ENCODE data around the gene COL7A1. TPM values are rescaled to one million over a fixed set of nuclear protein-coding genes. Genes with fewer than 3 reads are reported as not detected.

Gene COL7A1
- total RNA-seq, 1 experiment from 2014 or later: 8.1 TPM

DNA sequence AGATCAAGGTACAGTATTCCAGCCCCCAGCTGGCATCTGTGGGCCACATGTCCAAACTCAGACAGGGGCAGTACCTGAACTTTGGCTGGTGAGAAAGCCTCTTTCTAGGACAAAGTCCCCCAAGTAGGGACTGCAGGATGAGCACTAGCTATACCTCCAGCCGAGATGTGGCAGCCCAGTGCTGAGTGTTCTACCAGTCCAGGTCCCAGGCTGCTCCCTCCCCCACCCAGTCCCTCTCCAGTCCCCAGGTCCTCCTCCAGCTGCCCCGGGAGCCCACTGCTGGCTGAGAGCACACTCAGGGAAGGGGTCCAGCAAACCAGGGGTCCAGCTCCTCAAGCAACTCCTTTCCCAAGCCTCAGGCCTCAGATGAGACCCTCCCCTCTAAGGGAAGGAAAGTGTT is 38.6 kb upstream of the COL7A1 start:
- Mint-ChIP-seq H3K4me3 (peak overlapping the region; percentile 84), H3K27me3 (ENCODE audit: low read depth) (no peaks in the 10 kb centered on the region), H3K27ac (no peak overlapping the region), H3K36me3 (peaks cover 28% of the 10 kb centered on the region), H3K9me3 (no peaks in the 10 kb centered on the region), H3K4me1 (peaks cover 32% of the 10 kb centered on the region)
- ATAC-seq (no peak), DNase-seq (ENCODE audit: low spot score) (no peak)
- CTCF ChIA-PET: interaction anchor here (1.1 to 3.6 kb wide), 5 partner anchors 9 to 354 kb away, joined by 3 to 46 read pairs (median 39); no protein-coding TSS in a partner anchor
- POLR2A ChIA-PET: interaction anchor here (1.0 to 2.6 kb wide), 2 partner anchors 9 to 24 kb away, joined by 4 to 11 read pairs; partner anchors contain the start of gene UQCRC1
- TF ChIP-seq ZNF232 (CRISPR knock-in tag; IDR thresholded peaks at IDR 0.05) (no peak), TEAD4 (CRISPR knock-in tag; IDR thresholded peaks at IDR 0.05) (no peak)
- TF ChIP-seq, protein P1, sequence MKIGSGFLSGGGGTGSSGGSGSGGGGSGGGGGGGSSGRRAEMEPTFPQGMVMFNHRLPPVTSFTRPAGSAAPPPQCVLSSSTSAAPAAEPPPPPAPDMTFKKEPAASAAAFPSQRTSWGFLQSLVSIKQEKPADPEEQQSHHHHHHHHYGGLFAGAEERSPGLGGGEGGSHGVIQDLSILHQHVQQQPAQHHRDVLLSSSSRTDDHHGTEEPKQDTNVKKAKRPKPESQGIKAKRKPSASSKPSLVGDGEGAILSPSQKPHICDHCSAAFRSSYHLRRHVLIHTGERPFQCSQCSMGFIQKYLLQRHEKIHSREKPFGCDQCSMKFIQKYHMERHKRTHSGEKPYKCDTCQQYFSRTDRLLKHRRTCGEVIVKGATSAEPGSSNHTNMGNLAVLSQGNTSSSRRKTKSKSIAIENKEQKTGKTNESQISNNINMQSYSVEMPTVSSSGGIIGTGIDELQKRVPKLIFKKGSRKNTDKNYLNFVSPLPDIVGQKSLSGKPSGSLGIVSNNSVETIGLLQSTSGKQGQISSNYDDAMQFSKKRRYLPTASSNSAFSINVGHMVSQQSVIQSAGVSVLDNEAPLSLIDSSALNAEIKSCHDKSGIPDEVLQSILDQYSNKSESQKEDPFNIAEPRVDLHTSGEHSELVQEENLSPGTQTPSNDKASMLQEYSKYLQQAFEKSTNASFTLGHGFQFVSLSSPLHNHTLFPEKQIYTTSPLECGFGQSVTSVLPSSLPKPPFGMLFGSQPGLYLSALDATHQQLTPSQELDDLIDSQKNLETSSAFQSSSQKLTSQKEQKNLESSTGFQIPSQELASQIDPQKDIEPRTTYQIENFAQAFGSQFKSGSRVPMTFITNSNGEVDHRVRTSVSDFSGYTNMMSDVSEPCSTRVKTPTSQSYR (CRISPR knock-in tag; IDR thresholded peaks at IDR 0.05): no peak
- TF ChIP-seq, protein P2, sequence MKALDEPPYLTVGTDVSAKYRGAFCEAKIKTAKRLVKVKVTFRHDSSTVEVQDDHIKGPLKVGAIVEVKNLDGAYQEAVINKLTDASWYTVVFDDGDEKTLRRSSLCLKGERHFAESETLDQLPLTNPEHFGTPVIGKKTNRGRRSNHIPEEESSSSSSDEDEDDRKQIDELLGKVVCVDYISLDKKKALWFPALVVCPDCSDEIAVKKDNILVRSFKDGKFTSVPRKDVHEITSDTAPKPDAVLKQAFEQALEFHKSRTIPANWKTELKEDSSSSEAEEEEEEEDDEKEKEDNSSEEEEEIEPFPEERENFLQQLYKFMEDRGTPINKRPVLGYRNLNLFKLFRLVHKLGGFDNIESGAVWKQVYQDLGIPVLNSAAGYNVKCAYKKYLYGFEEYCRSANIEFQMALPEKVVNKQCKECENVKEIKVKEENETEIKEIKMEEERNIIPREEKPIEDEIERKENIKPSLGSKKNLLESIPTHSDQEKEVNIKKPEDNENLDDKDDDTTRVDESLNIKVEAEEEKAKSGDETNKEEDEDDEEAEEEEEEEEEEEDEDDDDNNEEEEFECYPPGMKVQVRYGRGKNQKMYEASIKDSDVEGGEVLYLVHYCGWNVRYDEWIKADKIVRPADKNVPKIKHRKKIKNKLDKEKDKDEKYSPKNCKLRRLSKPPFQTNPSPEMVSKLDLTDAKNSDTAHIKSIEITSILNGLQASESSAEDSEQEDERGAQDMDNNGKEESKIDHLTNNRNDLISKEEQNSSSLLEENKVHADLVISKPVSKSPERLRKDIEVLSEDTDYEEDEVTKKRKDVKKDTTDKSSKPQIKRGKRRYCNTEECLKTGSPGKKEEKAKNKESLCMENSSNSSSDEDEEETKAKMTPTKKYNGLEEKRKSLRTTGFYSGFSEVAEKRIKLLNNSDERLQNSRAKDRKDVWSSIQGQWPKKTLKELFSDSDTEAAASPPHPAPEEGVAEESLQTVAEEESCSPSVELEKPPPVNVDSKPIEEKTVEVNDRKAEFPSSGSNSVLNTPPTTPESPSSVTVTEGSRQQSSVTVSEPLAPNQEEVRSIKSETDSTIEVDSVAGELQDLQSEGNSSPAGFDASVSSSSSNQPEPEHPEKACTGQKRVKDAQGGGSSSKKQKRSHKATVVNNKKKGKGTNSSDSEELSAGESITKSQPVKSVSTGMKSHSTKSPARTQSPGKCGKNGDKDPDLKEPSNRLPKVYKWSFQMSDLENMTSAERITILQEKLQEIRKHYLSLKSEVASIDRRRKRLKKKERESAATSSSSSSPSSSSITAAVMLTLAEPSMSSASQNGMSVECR (CRISPR knock-in tag; IDR thresholded peaks at IDR 0.05; ENCODE audit: borderline replicate concordance): no peak

DNA sequence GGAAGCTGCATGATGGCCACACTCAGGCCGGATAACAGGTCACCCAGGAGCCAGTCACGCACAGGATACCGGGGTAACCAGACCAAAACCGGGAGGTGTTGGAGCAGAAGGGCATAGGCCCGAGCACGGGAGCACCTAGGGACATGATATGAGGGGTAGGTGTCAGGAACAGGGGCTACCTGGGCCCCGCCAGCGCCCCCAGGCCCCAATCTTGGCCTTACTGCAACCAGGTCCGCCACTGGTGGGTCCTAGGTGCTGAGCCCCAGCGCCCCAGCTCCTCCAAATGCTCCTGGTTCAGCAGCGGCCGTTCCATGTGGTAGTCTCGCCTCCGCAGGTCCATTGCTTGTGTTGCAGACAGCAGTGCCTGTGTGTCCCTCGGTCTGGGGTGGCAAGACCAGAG is 38.1 kb upstream of the COL7A1 start:
- ChIA-PET CTCF (interaction anchor here (1.1 to 3.6 kb wide), 3 partner anchors 23 to 355 kb away, joined by 3 to 39 read pairs (median 4); no protein-coding TSS in a partner anchor), POLR2A (no interaction called here)
- no peaks in the 10 kb centered on the region for H3K27me3 Mint-ChIP-seq (ENCODE audit: low read depth)
- H3K27ac Mint-ChIP-seq: no peak overlapping the region
- H3K4me3 Mint-ChIP-seq: no peak overlapping the region; the same call in none of the 2 replicates
- peaks cover 30% of the 10 kb centered on the region for H3K36me3 Mint-ChIP-seq
- DNase-seq (ENCODE audit: low spot score) (no peak), ATAC-seq (no peak)
- no peaks in the 10 kb centered on the region for H3K9me3 Mint-ChIP-seq
- peaks cover 31% of the 10 kb centered on the region for H3K4me1 Mint-ChIP-seq
- TF ChIP-seq NR3C1 (CRISPR knock-in tag; conservative IDR thresholded peaks at IDR 0.05; ENCODE audit: low read depth) (no peak), USF1 (CRISPR knock-in tag; IDR thresholded peaks at IDR 0.05) (no peak), OVOL2 (CRISPR knock-in tag; IDR thresholded peaks at IDR 0.05; ENCODE audit: borderline replicate concordance) (no peak), SMAD4 (CRISPR knock-in tag; IDR thresholded peaks at IDR 0.05) (no peak), GRHL2 (CRISPR knock-in tag; IDR thresholded peaks at IDR 0.05; ENCODE audit: insufficient replicate concordance, severe bottlenecking) (no peak), ESRRA (CRISPR knock-in tag; IDR thresholded peaks at IDR 0.05; ENCODE audit: borderline replicate concordance) (no peak), JUN (CRISPR knock-in tag; IDR thresholded peaks at IDR 0.05) (no peak)
- TF ChIP-seq, protein P3, sequence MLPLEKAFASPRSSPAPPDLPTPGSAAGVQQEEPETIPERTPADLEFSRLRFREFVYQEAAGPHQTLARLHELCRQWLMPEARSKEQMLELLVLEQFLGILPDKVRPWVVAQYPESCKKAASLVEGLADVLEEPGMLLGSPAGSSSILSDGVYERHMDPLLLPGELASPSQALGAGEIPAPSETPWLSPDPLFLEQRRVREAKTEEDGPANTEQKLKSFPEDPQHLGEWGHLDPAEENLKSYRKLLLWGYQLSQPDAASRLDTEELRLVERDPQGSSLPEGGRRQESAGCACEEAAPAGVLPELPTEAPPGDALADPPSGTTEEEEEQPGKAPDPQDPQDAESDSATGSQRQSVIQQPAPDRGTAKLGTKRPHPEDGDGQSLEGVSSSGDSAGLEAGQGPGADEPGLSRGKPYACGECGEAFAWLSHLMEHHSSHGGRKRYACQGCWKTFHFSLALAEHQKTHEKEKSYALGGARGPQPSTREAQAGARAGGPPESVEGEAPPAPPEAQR (CRISPR knock-in tag; IDR thresholded peaks at IDR 0.05): no peak
- TF ChIP-seq, protein P4, sequence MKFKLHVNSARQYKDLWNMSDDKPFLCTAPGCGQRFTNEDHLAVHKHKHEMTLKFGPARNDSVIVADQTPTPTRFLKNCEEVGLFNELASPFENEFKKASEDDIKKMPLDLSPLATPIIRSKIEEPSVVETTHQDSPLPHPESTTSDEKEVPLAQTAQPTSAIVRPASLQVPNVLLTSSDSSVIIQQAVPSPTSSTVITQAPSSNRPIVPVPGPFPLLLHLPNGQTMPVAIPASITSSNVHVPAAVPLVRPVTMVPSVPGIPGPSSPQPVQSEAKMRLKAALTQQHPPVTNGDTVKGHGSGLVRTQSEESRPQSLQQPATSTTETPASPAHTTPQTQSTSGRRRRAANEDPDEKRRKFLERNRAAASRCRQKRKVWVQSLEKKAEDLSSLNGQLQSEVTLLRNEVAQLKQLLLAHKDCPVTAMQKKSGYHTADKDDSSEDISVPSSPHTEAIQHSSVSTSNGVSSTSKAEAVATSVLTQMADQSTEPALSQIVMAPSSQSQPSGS (CRISPR knock-in tag; IDR thresholded peaks at IDR 0.05; ENCODE audit: borderline replicate concordance, low read depth): no peak
- TF ChIP-seq, protein P5, sequence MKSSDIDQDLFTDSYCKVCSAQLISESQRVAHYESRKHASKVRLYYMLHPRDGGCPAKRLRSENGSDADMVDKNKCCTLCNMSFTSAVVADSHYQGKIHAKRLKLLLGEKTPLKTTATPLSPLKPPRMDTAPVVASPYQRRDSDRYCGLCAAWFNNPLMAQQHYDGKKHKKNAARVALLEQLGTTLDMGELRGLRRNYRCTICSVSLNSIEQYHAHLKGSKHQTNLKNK (CRISPR knock-in tag; IDR thresholded peaks at IDR 0.05): no peak
- TF ChIP-seq, protein P1 (CRISPR knock-in tag; IDR thresholded peaks at IDR 0.05): no peak
- TF ChIP-seq, protein P6, sequence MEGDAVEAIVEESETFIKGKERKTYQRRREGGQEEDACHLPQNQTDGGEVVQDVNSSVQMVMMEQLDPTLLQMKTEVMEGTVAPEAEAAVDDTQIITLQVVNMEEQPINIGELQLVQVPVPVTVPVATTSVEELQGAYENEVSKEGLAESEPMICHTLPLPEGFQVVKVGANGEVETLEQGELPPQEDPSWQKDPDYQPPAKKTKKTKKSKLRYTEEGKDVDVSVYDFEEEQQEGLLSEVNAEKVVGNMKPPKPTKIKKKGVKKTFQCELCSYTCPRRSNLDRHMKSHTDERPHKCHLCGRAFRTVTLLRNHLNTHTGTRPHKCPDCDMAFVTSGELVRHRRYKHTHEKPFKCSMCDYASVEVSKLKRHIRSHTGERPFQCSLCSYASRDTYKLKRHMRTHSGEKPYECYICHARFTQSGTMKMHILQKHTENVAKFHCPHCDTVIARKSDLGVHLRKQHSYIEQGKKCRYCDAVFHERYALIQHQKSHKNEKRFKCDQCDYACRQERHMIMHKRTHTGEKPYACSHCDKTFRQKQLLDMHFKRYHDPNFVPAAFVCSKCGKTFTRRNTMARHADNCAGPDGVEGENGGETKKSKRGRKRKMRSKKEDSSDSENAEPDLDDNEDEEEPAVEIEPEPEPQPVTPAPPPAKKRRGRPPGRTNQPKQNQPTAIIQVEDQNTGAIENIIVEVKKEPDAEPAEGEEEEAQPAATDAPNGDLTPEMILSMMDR (IDR thresholded peaks at IDR 0.05): no peak
- TF ChIP-seq, protein P7, sequence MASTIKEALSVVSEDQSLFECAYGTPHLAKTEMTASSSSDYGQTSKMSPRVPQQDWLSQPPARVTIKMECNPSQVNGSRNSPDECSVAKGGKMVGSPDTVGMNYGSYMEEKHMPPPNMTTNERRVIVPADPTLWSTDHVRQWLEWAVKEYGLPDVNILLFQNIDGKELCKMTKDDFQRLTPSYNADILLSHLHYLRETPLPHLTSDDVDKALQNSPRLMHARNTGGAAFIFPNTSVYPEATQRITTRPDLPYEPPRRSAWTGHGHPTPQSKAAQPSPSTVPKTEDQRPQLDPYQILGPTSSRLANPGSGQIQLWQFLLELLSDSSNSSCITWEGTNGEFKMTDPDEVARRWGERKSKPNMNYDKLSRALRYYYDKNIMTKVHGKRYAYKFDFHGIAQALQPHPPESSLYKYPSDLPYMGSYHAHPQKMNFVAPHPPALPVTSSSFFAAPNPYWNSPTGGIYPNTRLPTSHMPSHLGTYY (CRISPR knock-in tag; IDR thresholded peaks at IDR 0.05): no peak
